ENCODE data around the gene CHRND. TPM values are rescaled to one million over a fixed set of nuclear protein-coding genes. Genes with fewer than 3 reads are reported as not detected.

CHRND gene
- total RNA-seq, 1 donor from 2014 or later = not detected

- TF ChIP-seq, protein P1, sequence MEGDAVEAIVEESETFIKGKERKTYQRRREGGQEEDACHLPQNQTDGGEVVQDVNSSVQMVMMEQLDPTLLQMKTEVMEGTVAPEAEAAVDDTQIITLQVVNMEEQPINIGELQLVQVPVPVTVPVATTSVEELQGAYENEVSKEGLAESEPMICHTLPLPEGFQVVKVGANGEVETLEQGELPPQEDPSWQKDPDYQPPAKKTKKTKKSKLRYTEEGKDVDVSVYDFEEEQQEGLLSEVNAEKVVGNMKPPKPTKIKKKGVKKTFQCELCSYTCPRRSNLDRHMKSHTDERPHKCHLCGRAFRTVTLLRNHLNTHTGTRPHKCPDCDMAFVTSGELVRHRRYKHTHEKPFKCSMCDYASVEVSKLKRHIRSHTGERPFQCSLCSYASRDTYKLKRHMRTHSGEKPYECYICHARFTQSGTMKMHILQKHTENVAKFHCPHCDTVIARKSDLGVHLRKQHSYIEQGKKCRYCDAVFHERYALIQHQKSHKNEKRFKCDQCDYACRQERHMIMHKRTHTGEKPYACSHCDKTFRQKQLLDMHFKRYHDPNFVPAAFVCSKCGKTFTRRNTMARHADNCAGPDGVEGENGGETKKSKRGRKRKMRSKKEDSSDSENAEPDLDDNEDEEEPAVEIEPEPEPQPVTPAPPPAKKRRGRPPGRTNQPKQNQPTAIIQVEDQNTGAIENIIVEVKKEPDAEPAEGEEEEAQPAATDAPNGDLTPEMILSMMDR (IDR thresholded peaks at IDR 0.05; ENCODE audit: unreplicated experiment) = no peak
- Mint-ChIP-seq H3K36me3 (ENCODE audit: low read depth, unreplicated experiment) (no peaks in the 10 kb centered on the region), H3K27me3 (ENCODE audit: unreplicated experiment) (peaks cover 6% of the 10 kb centered on the region), H3K27ac (ENCODE audit: unreplicated experiment) (no peak overlapping the region), H3K4me3 (ENCODE audit: unreplicated experiment) (no peak overlapping the region), H3K9me3 (ENCODE audit: unreplicated experiment) (no peaks in the 10 kb centered on the region), H3K4me1 (ENCODE audit: unreplicated experiment) (peaks cover under 1% of the 10 kb centered on the region)
- no peak for DNase-seq (ENCODE audit: low spot score)
These were observed 46.4 kb upstream of the CHRND start for GRCh38 chr2:232479341-232480200.

DNA sequence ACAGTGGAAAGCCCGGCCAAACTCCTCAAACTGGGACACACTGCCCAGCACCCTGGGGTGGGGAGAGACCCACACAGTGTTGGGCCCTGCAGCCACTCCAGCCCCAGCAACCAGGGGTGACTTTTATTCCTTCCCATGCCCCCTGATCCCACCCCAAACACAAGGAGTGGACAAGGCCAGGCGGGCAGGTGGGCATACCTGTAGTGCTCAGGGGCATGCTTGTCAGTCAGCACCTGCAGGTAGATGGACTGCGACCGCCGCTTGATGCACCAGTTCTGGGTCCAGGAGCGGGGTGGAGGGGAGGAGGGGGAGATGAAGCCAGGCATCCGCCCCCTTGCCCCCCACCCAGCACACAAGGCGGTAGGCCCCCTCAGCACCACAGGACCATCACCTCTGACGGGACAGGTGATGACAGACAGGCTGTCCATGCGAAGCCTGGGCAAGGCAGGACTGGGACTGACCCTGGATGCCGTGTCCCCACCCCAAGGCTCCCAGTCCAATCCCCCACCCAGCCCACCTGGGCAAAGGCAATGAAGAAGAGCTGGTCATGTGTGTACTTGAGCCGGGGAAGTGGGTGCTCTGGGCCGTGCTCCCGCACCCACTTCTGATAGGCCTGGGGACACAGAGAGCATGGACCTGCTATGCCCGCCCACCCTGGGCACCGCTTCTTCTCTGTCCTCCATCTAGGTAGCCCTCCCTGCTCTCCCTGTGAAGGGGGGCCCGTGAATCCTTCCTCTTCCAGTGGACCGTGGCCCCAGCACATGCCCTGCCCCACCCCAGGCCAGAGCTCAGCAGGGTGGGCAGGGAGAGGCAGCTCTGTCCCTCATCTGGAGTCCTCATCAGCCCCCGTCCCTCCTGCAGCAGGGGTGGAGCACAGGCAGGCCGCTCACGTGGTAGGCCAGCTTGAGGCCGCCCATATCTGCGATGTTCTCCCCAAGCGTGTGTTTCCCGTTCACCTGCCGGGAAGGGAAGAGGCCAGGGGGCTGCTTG, 45.5 kb upstream of the CHRND start:
- Mint-ChIP-seq H3K36me3 (ENCODE audit: low read depth, unreplicated experiment) (no peaks in the 10 kb centered on the region), H3K27me3 (ENCODE audit: unreplicated experiment) (peaks cover 11% of the 10 kb centered on the region), H3K4me3 (ENCODE audit: unreplicated experiment) (no peak overlapping the region), H3K27ac (ENCODE audit: unreplicated experiment) (no peak overlapping the region), H3K9me3 (ENCODE audit: unreplicated experiment) (no peaks in the 10 kb centered on the region), H3K4me1 (ENCODE audit: unreplicated experiment) (peaks cover 4% of the 10 kb centered on the region)
- no peak for DNase-seq (ENCODE audit: low spot score)
- TF ChIP-seq, protein P1 (IDR thresholded peaks at IDR 0.05; ENCODE audit: unreplicated experiment) = no peak

DNA sequence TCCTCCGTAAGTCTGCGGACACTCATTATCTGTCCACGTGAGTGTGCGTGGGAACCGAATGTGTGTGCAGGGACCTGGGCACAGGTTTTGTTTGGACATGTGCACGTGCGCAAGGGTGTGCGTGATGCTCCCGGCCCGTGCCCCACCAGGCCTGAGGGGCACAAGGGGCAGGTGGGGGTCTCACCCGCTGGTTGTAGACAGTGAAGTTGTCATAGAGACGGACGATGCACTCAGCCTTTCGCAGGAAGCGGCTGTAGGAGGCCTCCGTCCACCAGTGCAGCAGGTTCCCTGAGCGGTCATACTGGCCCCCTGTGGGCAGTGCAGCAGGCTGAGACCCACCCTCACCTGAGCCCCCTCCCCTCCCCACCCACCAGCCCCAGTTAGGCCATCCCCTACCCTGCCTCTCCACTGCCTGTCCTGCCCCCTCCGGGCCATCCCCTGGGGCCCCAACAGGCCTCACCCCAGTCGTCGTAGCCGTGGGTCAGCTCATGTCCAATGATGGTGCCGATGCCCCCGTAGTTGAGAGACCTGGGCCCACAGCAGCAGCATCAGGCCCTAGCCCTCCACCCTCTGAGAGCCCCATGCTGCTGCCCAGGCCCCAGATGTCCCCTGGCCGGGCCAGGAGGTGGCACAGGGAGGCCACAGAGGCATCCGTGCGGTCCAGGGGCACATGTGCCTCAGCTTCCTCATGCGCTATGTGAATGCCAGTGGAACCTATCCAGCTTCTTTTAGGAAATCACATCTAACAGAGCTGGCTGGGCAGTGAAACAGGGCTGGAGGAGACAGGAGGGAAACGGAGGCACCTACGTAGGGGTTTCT, 44.4 kb upstream of the CHRND start:
- Mint-ChIP-seq H3K36me3 (ENCODE audit: low read depth, unreplicated experiment) (no peaks in the 10 kb centered on the region), H3K27ac (ENCODE audit: unreplicated experiment) (peak overlapping the region; percentile 30), H3K4me1 (ENCODE audit: unreplicated experiment) (peaks cover 4% of the 10 kb centered on the region), H3K4me3 (ENCODE audit: unreplicated experiment) (no peak overlapping the region), H3K27me3 (ENCODE audit: unreplicated experiment) (peaks cover 12% of the 10 kb centered on the region), H3K9me3 (ENCODE audit: unreplicated experiment) (no peaks in the 10 kb centered on the region)
- DNase-seq (ENCODE audit: low spot score) = no peak
- TF ChIP-seq, protein P1 (IDR thresholded peaks at IDR 0.05; ENCODE audit: unreplicated experiment) = no peak

- no peaks in the 10 kb centered on the region for H3K36me3 Mint-ChIP-seq (ENCODE audit: low read depth, unreplicated experiment)
- H3K27me3 Mint-ChIP-seq (ENCODE audit: unreplicated experiment) = peaks cover 13% of the 10 kb centered on the region
- TF ChIP-seq, protein P1 (IDR thresholded peaks at IDR 0.05; ENCODE audit: unreplicated experiment) = no peak
- DNase-seq (ENCODE audit: low spot score) = no peak
- H3K4me3 Mint-ChIP-seq (ENCODE audit: unreplicated experiment) = no peak overlapping the region
- H3K27ac Mint-ChIP-seq (ENCODE audit: unreplicated experiment) = peak overlapping the region; percentile 30
- H3K9me3 Mint-ChIP-seq (ENCODE audit: unreplicated experiment) = no peaks in the 10 kb centered on the region
- peaks cover 4% of the 10 kb centered on the region for H3K4me1 Mint-ChIP-seq (ENCODE audit: unreplicated experiment)
These were observed 43.4 kb upstream of the CHRND start for GRCh38 chr2:232482301-232483238.

Data from endothelial cell (in vitro differentiated cells).